Panc1 (cell line): Measurements from ENCODE around the gene MS4A6E.

Source experiments
- POLR2AphosphoS5 ChIP-seq: IDR thresholded peaks from 2 replicates; pipeline ENCODE4 v1.6.1; 2012; ENCODE audit warnings: mild to moderate bottlenecking, low read depth, low read length, moderate library complexity
- TCF7L2 ChIP-seq: IDR thresholded peaks from 2 replicates; pipeline ENCODE4 v1.6.1; 2011; ENCODE audit warnings: mild to moderate bottlenecking, low read depth, low read length, inconsistent platforms
- TF ChIP-seq, protein P1 (sequence below): fragments of 450-650 bp; IDR thresholded peaks from 2 replicates; pipeline ENCODE4 v1.5.1; 2017; ENCODE audit warnings: mild to moderate bottlenecking
- TF ChIP-seq, protein P2 (sequence below), 2 experiments: IDR thresholded peaks; 2 replicates each; pipeline ENCODE4 v1.6.1; 2011 to 2012; ENCODE audit warnings: low read depth in 2 of 2, control low read depth in 1 of 2, low read length in 1 of 2, mild to moderate bottlenecking in 1 of 2, moderate library complexity in 1 of 2; ENCODE audit not compliant: insufficient read depth in 1 of 2

DNA sequence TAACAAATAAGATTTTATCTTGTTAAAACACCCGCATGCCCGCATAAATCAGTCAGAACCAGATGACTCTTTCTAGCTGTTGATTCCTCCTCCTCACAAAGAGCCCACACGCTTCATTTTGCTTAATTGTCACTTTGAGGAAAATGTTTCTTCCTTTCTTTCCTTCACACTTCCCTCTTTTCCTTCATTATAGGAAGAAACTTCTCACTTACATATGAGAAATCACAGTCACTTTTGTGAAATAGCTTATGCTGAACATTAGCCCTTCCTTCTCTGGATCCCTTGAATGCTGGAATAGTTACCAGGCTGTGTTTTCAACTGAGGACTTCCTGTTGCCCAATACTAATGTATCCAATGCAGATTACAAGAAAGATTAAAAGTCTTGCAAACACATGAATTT is 5.8 kb downstream of the MS4A6E start:
- TF ChIP-seq, protein P1, sequence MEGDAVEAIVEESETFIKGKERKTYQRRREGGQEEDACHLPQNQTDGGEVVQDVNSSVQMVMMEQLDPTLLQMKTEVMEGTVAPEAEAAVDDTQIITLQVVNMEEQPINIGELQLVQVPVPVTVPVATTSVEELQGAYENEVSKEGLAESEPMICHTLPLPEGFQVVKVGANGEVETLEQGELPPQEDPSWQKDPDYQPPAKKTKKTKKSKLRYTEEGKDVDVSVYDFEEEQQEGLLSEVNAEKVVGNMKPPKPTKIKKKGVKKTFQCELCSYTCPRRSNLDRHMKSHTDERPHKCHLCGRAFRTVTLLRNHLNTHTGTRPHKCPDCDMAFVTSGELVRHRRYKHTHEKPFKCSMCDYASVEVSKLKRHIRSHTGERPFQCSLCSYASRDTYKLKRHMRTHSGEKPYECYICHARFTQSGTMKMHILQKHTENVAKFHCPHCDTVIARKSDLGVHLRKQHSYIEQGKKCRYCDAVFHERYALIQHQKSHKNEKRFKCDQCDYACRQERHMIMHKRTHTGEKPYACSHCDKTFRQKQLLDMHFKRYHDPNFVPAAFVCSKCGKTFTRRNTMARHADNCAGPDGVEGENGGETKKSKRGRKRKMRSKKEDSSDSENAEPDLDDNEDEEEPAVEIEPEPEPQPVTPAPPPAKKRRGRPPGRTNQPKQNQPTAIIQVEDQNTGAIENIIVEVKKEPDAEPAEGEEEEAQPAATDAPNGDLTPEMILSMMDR, result no peak
- TF ChIP-seq, protein P2, sequence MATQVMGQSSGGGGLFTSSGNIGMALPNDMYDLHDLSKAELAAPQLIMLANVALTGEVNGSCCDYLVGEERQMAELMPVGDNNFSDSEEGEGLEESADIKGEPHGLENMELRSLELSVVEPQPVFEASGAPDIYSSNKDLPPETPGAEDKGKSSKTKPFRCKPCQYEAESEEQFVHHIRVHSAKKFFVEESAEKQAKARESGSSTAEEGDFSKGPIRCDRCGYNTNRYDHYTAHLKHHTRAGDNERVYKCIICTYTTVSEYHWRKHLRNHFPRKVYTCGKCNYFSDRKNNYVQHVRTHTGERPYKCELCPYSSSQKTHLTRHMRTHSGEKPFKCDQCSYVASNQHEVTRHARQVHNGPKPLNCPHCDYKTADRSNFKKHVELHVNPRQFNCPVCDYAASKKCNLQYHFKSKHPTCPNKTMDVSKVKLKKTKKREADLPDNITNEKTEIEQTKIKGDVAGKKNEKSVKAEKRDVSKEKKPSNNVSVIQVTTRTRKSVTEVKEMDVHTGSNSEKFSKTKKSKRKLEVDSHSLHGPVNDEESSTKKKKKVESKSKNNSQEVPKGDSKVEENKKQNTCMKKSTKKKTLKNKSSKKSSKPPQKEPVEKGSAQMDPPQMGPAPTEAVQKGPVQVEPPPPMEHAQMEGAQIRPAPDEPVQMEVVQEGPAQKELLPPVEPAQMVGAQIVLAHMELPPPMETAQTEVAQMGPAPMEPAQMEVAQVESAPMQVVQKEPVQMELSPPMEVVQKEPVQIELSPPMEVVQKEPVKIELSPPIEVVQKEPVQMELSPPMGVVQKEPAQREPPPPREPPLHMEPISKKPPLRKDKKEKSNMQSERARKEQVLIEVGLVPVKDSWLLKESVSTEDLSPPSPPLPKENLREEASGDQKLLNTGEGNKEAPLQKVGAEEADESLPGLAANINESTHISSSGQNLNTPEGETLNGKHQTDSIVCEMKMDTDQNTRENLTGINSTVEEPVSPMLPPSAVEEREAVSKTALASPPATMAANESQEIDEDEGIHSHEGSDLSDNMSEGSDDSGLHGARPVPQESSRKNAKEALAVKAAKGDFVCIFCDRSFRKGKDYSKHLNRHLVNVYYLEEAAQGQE (IDR thresholded peaks at IDR 0.05; ENCODE audit: insufficient read depth in 1 of 2, low read depth in 2 of 2, low read length in 1 of 2), result no peak
- no peak for TF ChIP-seq POLR2AphosphoS5
- TF ChIP-seq TCF7L2, result no peak
